ENCODE measurements around the gene UBE2QL1.

UBE2QL1 gene

DNA sequence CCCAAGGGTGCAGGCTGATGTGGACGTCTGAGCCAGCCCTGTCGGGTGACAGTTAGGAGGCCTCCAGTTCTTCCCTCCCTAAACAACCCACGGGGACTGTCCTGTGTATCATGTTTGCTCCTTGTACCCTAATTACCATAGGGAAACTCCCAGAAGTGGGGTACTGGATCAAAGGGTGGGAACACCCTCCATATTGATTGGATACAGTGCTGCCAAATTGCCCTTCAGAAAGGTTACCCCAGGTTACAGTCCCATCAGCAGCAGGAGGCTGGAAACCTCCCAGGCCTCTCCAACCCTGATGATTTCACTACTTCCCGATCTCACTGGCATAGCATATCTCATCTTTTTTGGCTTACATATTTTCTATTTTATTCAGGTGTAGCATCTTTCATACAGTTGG is 22.0 kb downstream of the UBE2QL1 start:
- DNase-seq (ENCODE audit: low read depth, low spot score): no peak
- H3K4me3 ChIP-seq (ENCODE audit: low read depth, low read length): no peak overlapping the region
- POLR2A ChIA-PET: no interaction called here
- CTCF ChIA-PET: no interaction called here
- TF ChIP-seq, protein P1, sequence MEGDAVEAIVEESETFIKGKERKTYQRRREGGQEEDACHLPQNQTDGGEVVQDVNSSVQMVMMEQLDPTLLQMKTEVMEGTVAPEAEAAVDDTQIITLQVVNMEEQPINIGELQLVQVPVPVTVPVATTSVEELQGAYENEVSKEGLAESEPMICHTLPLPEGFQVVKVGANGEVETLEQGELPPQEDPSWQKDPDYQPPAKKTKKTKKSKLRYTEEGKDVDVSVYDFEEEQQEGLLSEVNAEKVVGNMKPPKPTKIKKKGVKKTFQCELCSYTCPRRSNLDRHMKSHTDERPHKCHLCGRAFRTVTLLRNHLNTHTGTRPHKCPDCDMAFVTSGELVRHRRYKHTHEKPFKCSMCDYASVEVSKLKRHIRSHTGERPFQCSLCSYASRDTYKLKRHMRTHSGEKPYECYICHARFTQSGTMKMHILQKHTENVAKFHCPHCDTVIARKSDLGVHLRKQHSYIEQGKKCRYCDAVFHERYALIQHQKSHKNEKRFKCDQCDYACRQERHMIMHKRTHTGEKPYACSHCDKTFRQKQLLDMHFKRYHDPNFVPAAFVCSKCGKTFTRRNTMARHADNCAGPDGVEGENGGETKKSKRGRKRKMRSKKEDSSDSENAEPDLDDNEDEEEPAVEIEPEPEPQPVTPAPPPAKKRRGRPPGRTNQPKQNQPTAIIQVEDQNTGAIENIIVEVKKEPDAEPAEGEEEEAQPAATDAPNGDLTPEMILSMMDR (IDR thresholded peaks at IDR 0.05; ENCODE audit: insufficient read depth, low read length, missing control alignments): no peak

DNA sequence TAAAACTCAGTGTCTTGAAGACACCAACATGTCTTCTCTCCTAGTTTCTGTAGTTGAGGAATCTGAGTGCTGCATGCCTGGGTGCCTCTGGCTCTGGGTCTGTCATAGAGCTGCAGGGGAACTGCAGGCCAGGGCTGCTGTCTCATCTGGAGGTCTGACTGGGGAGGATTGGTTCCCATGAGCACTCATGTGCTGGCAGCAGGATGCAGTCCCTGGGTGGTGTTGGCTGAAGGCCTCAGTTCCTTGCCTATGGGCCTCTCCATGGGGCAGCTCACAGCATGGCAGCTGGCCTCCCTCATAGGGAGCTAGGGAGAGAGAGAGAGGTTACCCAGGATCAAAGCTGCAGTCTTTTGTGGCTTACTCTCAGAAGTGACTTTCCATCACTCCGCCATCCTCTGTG is 22.6 kb downstream of the UBE2QL1 start:
- POLR2A ChIA-PET: no interaction called here
- H3K4me3 ChIP-seq (ENCODE audit: low read depth, low read length): no peak overlapping the region
- TF ChIP-seq, protein P1 (IDR thresholded peaks at IDR 0.05; ENCODE audit: insufficient read depth, low read length, missing control alignments): no peak
- CTCF ChIA-PET: no interaction called here
- no peak for DNase-seq (ENCODE audit: low read depth, low spot score)

DNA sequence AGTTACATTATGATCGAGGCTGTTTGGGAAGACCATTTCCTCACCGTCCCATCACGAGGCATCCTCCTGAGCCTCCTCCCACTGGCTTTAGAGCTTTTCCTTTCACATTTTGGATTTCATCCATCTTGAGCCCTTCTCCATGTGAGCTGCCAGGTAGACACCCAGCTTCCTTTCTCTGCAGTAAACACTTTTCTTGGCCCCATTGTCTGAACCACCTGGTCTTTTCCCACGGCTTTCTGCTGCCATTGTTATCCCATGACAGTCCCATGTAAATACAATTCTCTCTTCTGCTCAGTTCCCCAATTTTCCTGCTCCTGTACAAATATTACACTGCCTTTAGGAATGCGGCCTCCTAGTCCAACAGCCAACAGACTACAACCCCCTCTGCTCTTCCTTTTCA is 24.1 kb downstream of the UBE2QL1 start:
- TF ChIP-seq, protein P1 (IDR thresholded peaks at IDR 0.05; ENCODE audit: insufficient read depth, low read length, missing control alignments): no peak
- ChIA-PET CTCF (no interaction called here), POLR2A (no interaction called here)
- no peak overlapping the region for H3K4me3 ChIP-seq (ENCODE audit: low read depth, low read length)
- no peak for DNase-seq (ENCODE audit: low read depth, low spot score)

DNA sequence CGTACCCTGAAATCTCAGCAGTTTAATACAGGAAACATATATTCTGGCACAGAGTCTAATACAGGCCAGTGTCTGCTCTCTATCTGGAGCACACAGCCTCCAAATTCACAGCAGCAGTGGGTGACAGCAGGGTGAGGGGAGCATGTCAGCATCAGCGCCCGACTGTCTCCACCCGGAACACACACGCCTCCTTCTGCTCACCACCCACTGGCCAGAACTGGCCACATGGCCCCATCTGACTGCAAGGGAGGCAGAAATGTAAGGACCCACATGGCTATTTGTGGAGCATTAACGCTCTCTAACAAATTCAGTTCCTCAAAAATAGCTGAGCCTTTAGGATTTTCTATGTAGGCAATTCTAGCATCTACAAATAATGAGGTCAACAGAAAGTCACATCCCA is 24.6 kb downstream of the UBE2QL1 start:
- TF ChIP-seq, protein P1 (IDR thresholded peaks at IDR 0.05; ENCODE audit: insufficient read depth, low read length, missing control alignments): no peak
- POLR2A ChIA-PET: no interaction called here
- no peak overlapping the region for H3K4me3 ChIP-seq (ENCODE audit: low read depth, low read length)
- no peak for DNase-seq (ENCODE audit: low read depth, low spot score)
- CTCF ChIA-PET: no interaction called here

DNA sequence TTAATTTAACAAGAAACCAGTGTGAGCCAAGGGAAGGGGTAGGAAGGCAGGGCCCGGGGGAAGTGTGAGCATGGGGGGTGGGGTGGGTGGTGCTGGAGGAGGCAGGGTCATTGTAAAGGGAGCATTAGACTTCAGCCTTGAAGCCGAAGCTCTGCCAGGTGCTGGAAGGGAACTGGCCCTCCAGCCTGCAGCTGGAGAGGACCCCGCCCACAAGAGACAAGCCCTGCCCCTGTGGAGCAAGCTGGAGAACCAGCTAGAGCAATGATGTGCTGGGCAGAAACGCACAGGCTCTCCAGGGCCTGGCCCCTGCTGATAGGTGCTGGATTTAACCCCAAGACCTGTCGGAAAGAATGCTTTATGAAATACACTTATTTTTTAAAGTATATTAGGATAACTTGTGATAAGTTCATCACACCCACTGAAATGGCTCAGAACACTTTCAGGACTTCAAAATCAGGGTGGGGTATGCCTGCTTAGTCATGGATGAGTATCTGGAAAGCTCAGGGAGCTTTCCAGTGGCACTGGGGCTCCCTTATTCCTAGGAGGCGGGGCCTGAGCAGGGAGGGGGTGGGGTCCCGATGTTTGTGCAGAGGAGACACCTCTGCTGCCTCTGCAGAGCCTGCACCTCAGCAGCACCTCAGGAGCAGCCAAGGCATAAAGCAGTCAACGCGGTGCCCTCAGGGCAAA is 27.1 kb downstream of the UBE2QL1 start:
- CTCF ChIA-PET: interaction anchor here (0.6 kb wide), 1 partner anchor 87 kb away, joined by 3 read pairs; no protein-coding TSS in a partner anchor
- TF ChIP-seq, protein P1 (IDR thresholded peaks at IDR 0.05; ENCODE audit: insufficient read depth, low read length, missing control alignments): no peak
- no peak overlapping the region for H3K4me3 ChIP-seq (ENCODE audit: low read depth, low read length)
- POLR2A ChIA-PET: interaction anchor here (0.6 kb wide), 1 partner anchor 50 kb away, joined by 5 read pairs; no protein-coding TSS in a partner anchor
- no peak for DNase-seq (ENCODE audit: low read depth, low spot score)

DNA sequence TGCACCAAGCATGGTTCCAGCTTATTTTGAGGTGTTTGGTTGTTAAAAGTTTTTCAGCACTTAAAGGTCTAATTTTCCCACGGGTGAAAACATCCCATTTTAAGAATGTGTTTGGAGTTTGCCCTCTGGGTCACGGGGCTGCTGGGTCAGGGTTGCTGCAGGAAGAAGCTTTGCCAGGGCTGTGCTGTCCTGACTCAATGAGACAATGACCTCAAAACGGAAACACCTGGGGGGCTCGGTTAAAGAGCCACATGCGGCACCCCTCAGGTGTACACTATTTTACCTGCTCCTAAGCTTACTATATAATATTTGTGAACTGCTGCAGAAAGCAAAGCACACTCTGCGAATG is 27.6 kb downstream of the UBE2QL1 start:
- no peak overlapping the region for H3K4me3 ChIP-seq (ENCODE audit: low read depth, low read length)
- TF ChIP-seq, protein P1 (IDR thresholded peaks at IDR 0.05; ENCODE audit: insufficient read depth, low read length, missing control alignments): no peak
- no peak for DNase-seq (ENCODE audit: low read depth, low spot score)
- POLR2A ChIA-PET: no interaction called here
- CTCF ChIA-PET: no interaction called here
